ENCODE results near the gene WDR45. TPM values are rescaled to one million over a fixed set of nuclear protein-coding genes. Genes with fewer than 3 reads are reported as not detected.

WDR45 gene
- total and polyA plus RNA-seq, 2 of the 4 experiments (the other 2 are of a cell fraction): 40.7 to 67.4 TPM

GRCh38 chrX:49082271-49082871 is 2.7 kb upstream of the WDR45 start:
- TF ChIP-seq, protein P1, sequence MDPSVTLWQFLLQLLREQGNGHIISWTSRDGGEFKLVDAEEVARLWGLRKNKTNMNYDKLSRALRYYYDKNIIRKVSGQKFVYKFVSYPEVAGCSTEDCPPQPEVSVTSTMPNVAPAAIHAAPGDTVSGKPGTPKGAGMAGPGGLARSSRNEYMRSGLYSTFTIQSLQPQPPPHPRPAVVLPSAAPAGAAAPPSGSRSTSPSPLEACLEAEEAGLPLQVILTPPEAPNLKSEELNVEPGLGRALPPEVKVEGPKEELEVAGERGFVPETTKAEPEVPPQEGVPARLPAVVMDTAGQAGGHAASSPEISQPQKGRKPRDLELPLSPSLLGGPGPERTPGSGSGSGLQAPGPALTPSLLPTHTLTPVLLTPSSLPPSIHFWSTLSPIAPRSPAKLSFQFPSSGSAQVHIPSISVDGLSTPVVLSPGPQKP (IDR thresholded peaks at IDR 0.05; ENCODE audit: borderline replicate concordance, low read depth, low read length): no peak
- no peak for TF ChIP-seq NFE2L2 (IDR thresholded peaks at IDR 0.05; ENCODE audit: low read depth, low read length)
- no peak for TF ChIP-seq MAFK (IDR thresholded peaks at IDR 0.05; ENCODE audit: low read depth, low read length)
- no peak for TF ChIP-seq BHLHE40 (IDR thresholded peaks at IDR 0.05; ENCODE audit: low read depth, low read length)
- TF ChIP-seq MXI1 (IDR thresholded peaks at IDR 0.05; ENCODE audit: borderline replicate concordance, low read depth, low read length): no peak
- TF ChIP-seq CHD1 (IDR thresholded peaks at IDR 0.05; ENCODE audit: low read depth, low read length): no peak
- TF ChIP-seq RCOR1 (IDR thresholded peaks at IDR 0.05; ENCODE audit: insufficient replicate concordance, low read length): no peak
- no peak for TF ChIP-seq CTCF (conservative IDR thresholded peaks at IDR 0.05; ENCODE audit: low read depth, low read length)
- TF ChIP-seq SMC3 (IDR thresholded peaks at IDR 0.05; ENCODE audit: low read depth, low read length): no peak
- TF ChIP-seq MAZ (IDR thresholded peaks at IDR 0.05; ENCODE audit: borderline replicate concordance, low read depth, low read length): no peak
- BruUV-seq (replicated peaks): no TSS peak
- H3K9ac ChIP-seq (ENCODE audit: low read depth, low read length): no peak overlapping the region
- dilution Hi-C loops (cut with HindIII; ENCODE audit: low sequenced_read_pairs, unreplicated experiment) (no loop called here), intact Hi-C loops (cut with micrococcal nuclease) (no loop called here), in situ Hi-C loops (cut with MboI; ENCODE audit: low sequenced_read_pairs) (no loop called here)
- H2BK20ac ChIP-seq (ENCODE audit: low read depth, low read length): no peak overlapping the region
- ATAC-seq (ENCODE audit: low read depth) (no peak), DNase-seq (no peak)
- H3K18ac ChIP-seq (ENCODE audit: low read depth, low read length): no peak overlapping the region
- no peak overlapping the region for H2BK120ac ChIP-seq (ENCODE audit: low read depth, low read length)
- 80% methylated on average over 1 of the region's 4 CpGs; no CpG with 5 or more reads in 1 of the 2 experiments for WGBS, 2 experiments (ENCODE audit: extremely low coverage in 2 of 2, insufficient read length in 1 of 2)
- H2AK5ac ChIP-seq (ENCODE audit: low read depth, low read length): no peak overlapping the region
- H3K9me3 ChIP-seq (ENCODE audit: control insufficient read depth, insufficient read depth, low read length): no peaks in the 10 kb centered on the region
- no peak overlapping the region for H4K91ac ChIP-seq (ENCODE audit: insufficient read depth, low read depth, low read length)
- CTCF ChIA-PET: interaction anchor here (0.7 kb wide), 1 partner anchor 1797 kb away, joined by 4 read pairs; no protein-coding TSS in a partner anchor
- H3K14ac ChIP-seq (replicated peaks; ENCODE audit: low read depth, low read length): no peak overlapping the region
- H2BK15ac ChIP-seq (ENCODE audit: low read depth, low read length): no peak overlapping the region
- H3K4me2 ChIP-seq (ENCODE audit: low read depth, low read length): no peak overlapping the region
- POLR2A ChIA-PET (ENCODE audit: unreplicated experiment): no interaction called here
- H3K23ac ChIP-seq (ENCODE audit: low read depth, low read length): no peak overlapping the region
- peaks cover 2% of the 10 kb centered on the region; the same call in 1 of the 2 replicates for H3K4me1 ChIP-seq (ENCODE audit: control insufficient read depth, insufficient read depth, low read length)
- no peak overlapping the region for H4K5ac ChIP-seq (ENCODE audit: low read depth, low read length)
- peaks cover 4% of the 10 kb centered on the region; the same call in 1 of the 2 replicates for H3K36me3 ChIP-seq (ENCODE audit: control insufficient read depth, insufficient read depth, low read length)
- H3K9me1 ChIP-seq (ENCODE audit: insufficient read depth, low read length): no peaks in the 10 kb centered on the region
- no peak overlapping the region for H4K8ac ChIP-seq (ENCODE audit: low read depth in 2 of 2, low read length in 2 of 2)
- peaks cover 8 to 13% of the 10 kb centered on the region in 2 experiments for H3K79me1 ChIP-seq (ENCODE audit: low read depth in 1 of 2, low read length in 2 of 2)
- no peak overlapping the region for H3K4me3 ChIP-seq (ENCODE audit: insufficient read depth, low read depth, low read length)
- H3K27me3 ChIP-seq (ENCODE audit: control insufficient read depth, insufficient read depth, low read length): no peaks in the 10 kb centered on the region
- no peak overlapping the region for H3K4ac ChIP-seq (ENCODE audit: low read depth, low read length)
- H2AK9ac ChIP-seq (replicated peaks; ENCODE audit: low read depth, low read length, poor library complexity): no peak overlapping the region
- H3K56ac ChIP-seq (ENCODE audit: extremely low read depth, insufficient read depth, low read length): no peak overlapping the region
- no peak overlapping the region for H2BK5ac ChIP-seq (ENCODE audit: low read depth, low read length, poor library complexity, severe bottlenecking)
- no peaks in the 10 kb centered on the region for H4K20me1 ChIP-seq (ENCODE audit: insufficient read depth, low read length)
- no peak overlapping the region for H2AFZ ChIP-seq (replicated peaks; ENCODE audit: low read length, poor library complexity)
- no peak overlapping the region for H3K27ac ChIP-seq (ENCODE audit: insufficient read depth, low read length)

Data from IMR-90 (cell line).